Neural progenitor cell (in vitro differentiated cells): Measurements from ENCODE around the gene TTC39A. TPM values are rescaled to one million over a fixed set of nuclear protein-coding genes. Genes with fewer than 3 reads are reported as not detected.

Experiments used
- DNase-seq: peaks from one replicate; pipeline ENCODE4 v3.0.0-alpha.2; 2016; ENCODE audit warnings: low spot score
- H2AFZ ChIP-seq: fragments of 200-600 bp; sonication (generic); replicated peaks from 2 replicates; pipeline ENCODE4 v1.6.1; 2016; ENCODE audit warnings: antibody characterized with exemption
- H3F3A ChIP-seq: fragments of 200-600 bp; sonication (generic); 2 replicates; pipeline ENCODE4 v1.6.1; 2016; ENCODE audit warnings: antibody characterized with exemption, low read depth
- H3K27ac ChIP-seq: fragments of 200-600 bp; sonication (generic); 2 replicates; pipeline ENCODE4 v1.5.1; 2016; ENCODE audit warnings: mild to moderate bottlenecking
- H3K27me3 ChIP-seq: fragments of 200-600 bp; sonication (generic); 2 replicates; pipeline ENCODE4 v1.6.1; 2016; ENCODE audit warnings: mild to moderate bottlenecking, moderate library complexity
- H3K36me3 ChIP-seq: fragments of 200-600 bp; sonication (generic); 2 replicates; pipeline ENCODE4 v1.5.1; 2016
- H3K4me1 ChIP-seq: fragments of 200-600 bp; sonication (generic); 2 replicates; pipeline ENCODE4 v1.6.1; 2016; ENCODE audit warnings: mixed run types
- H3K4me2 ChIP-seq: fragments of 200-600 bp; sonication (generic); 2 replicates; pipeline ENCODE4 v1.6.1; 2016
- H3K4me3 ChIP-seq: fragments of 200-600 bp; sonication (generic); 2 replicates; pipeline ENCODE4 v1.5.1; 2016
- H3K79me2 ChIP-seq: fragments of 200-600 bp; sonication (generic); 2 replicates; pipeline ENCODE4 v1.6.1; 2016; ENCODE audit warnings: low read depth
- H3K9ac ChIP-seq: fragments of 200-600 bp; sonication (generic); 2 replicates; pipeline ENCODE4 v1.6.1; 2016
- H3K9me3 ChIP-seq: fragments of 200-600 bp; sonication (generic); 2 replicates; pipeline ENCODE4 v1.5.1; 2016; ENCODE audit warnings: low read depth
- H4K20me1 ChIP-seq: fragments of 200-600 bp; sonication (generic); 2 replicates; pipeline ENCODE4 v1.6.1; 2016; ENCODE audit warnings: low read depth
- H3K27ac Mint-ChIP-seq: 3 replicates; pipeline ENCODE4 v1.8.0; 2021; ENCODE audit warnings: mixed read lengths
- H3K27me3 Mint-ChIP-seq: 2 replicates; pipeline ENCODE4 v1.8.0; 2022; ENCODE audit warnings: low read depth, mild to moderate bottlenecking, inconsistent platforms, moderate library complexity, mixed read lengths; ENCODE audit not compliant: insufficient read depth
- H3K36me3 Mint-ChIP-seq: 3 replicates; pipeline ENCODE4 v1.8.0; 2021; ENCODE audit warnings: mixed read lengths
- H3K4me1 Mint-ChIP-seq: 3 replicates; pipeline ENCODE4 v1.8.0; 2021; ENCODE audit warnings: mixed read lengths
- H3K4me3 Mint-ChIP-seq: 3 replicates; pipeline ENCODE4 v1.8.0; 2021; ENCODE audit warnings: mild to moderate bottlenecking, moderate library complexity, mixed read lengths
- H3K9me3 Mint-ChIP-seq: 3 replicates; pipeline ENCODE4 v1.8.0; 2020; ENCODE audit warnings: mixed read lengths
- CTCF ChIP-seq: fragments of 200-600 bp; sonication (generic); IDR thresholded peaks from 2 replicates; pipeline ENCODE4 v1.5.1; 2017; ENCODE audit warnings: antibody characterized with exemption, mild to moderate bottlenecking
- EZH2 ChIP-seq: fragments of 200-600 bp; sonication (generic); IDR thresholded peaks from 2 replicates; pipeline ENCODE4 v1.6.1; 2017; ENCODE audit warnings: antibody characterized with exemption, mild to moderate bottlenecking, moderate library complexity
- EZH2phosphoT487 ChIP-seq: fragments of 200-600 bp; sonication (generic); IDR thresholded peaks from 2 replicates; pipeline ENCODE4 v1.6.1; 2017; ENCODE audit warnings: antibody characterized with exemption
- total RNA-seq: library from RNA; depleted of rRNA; stranded (reverse); fragments of >200 nt; gene quantifications from 2 replicates; pipeline ENCODE4 v1.2.3, GENCODE V29; 2015; ENCODE audit warnings: low replicate concordance

The TTC39A gene
- total RNA-seq, 1 donor from 2014 or later = 0.94 TPM

- H3K9me3 ChIP-seq = no peaks in the 10 kb centered on the region
- no peak overlapping the region for H3K4me3 ChIP-seq
- Mint-ChIP-seq H3K27ac (no peak overlapping the region), H3K4me3 (no peak overlapping the region), H3K36me3 (no peaks in the 10 kb centered on the region), H3K4me1 (peaks cover 13% of the 10 kb centered on the region), H3K9me3 (no peaks in the 10 kb centered on the region), H3K27me3 (peaks cover 11% of the 10 kb centered on the region)
- no peak overlapping the region for H3K9ac ChIP-seq
- no peaks in the 10 kb centered on the region for H4K20me1 ChIP-seq
- no peak overlapping the region for H2AFZ ChIP-seq
- no peak for DNase-seq
- TF ChIP-seq EZH2phosphoT487 = no peak
- TF ChIP-seq EZH2 = no peak
- no peak for TF ChIP-seq CTCF
- no peaks in the 10 kb centered on the region for H3K79me2 ChIP-seq
- H3K4me2 ChIP-seq = no peak overlapping the region
- H3K4me1 ChIP-seq = peaks cover 1% of the 10 kb centered on the region
- no peaks in the 10 kb centered on the region for H3F3A ChIP-seq
- H3K27me3 ChIP-seq = no peaks in the 10 kb centered on the region
- no peak overlapping the region for H3K27ac ChIP-seq
- H3K36me3 ChIP-seq = no peaks in the 10 kb centered on the region
These were observed 18.5 kb downstream of the TTC39A start for GRCh38 chr1:51311826-51312225.

GRCh38 chr1:51310871-51311613 is 19.3 kb downstream of the TTC39A start:
- DNase-seq = no peak
- H3K4me3 ChIP-seq = no peak overlapping the region
- peaks cover 7% of the 10 kb centered on the region for H3K27me3 Mint-ChIP-seq
- H3F3A ChIP-seq = no peaks in the 10 kb centered on the region
- no peaks in the 10 kb centered on the region for H3K4me1 ChIP-seq
- no peak overlapping the region for H3K9ac ChIP-seq
- H3K9me3 ChIP-seq = no peaks in the 10 kb centered on the region
- no peak overlapping the region for H3K27ac ChIP-seq
- no peaks in the 10 kb centered on the region for H3K79me2 ChIP-seq
- H3K4me3 Mint-ChIP-seq = peak overlapping the region; percentile 42
- no peaks in the 10 kb centered on the region for H3K27me3 ChIP-seq
- no peaks in the 10 kb centered on the region for H3K36me3 ChIP-seq
- no peaks in the 10 kb centered on the region for H3K9me3 Mint-ChIP-seq
- H2AFZ ChIP-seq = no peak overlapping the region
- H3K27ac Mint-ChIP-seq = peak overlapping the region; percentile 80
- TF ChIP-seq EZH2 (no peak), CTCF (no peak), EZH2phosphoT487 (no peak)
- no peak overlapping the region for H3K4me2 ChIP-seq
- peaks cover 11% of the 10 kb centered on the region for H3K4me1 Mint-ChIP-seq
- H4K20me1 ChIP-seq = no peaks in the 10 kb centered on the region
- H3K36me3 Mint-ChIP-seq = no peaks in the 10 kb centered on the region

GRCh38 chr1:51309291-51309690 is 21.1 kb downstream of the TTC39A start:
- no peak for DNase-seq
- no peaks in the 10 kb centered on the region for H3K36me3 ChIP-seq

More at GRCh38 chr1:51309291-51309690, 21.1 kb downstream of the TTC39A start:
- no peaks in the 10 kb centered on the region for H3K9me3 ChIP-seq
- H3K4me1 ChIP-seq = peaks cover 6% of the 10 kb centered on the region
- no peaks in the 10 kb centered on the region for H3F3A ChIP-seq
- Mint-ChIP-seq H3K36me3 (no peaks in the 10 kb centered on the region), H3K4me1 (peaks cover 8% of the 10 kb centered on the region), H3K27me3 (peaks cover 6% of the 10 kb centered on the region), H3K9me3 (no peaks in the 10 kb centered on the region), H3K4me3 (no peak overlapping the region), H3K27ac (no peak overlapping the region)
- H2AFZ ChIP-seq = peak overlapping the region; percentile 24
- H3K27me3 ChIP-seq = no peaks in the 10 kb centered on the region
- no peaks in the 10 kb centered on the region for H4K20me1 ChIP-seq
- no peaks in the 10 kb centered on the region for H3K79me2 ChIP-seq
- H3K9ac ChIP-seq = no peak overlapping the region
- TF ChIP-seq EZH2 (no peak), CTCF (no peak), EZH2phosphoT487 (no peak)
- H3K4me2 ChIP-seq = no peak overlapping the region
- no peak overlapping the region for H3K27ac ChIP-seq
- H3K4me3 ChIP-seq = no peak overlapping the region
